ENCODE measurements around the gene ABLIM1. TPM values are rescaled to one million over a fixed set of nuclear protein-coding genes. Genes with fewer than 3 reads are reported as not detected.
A peak's percentile ranks its signal among the peaks of the same experiment; 100 is the strongest.

The ABLIM1 gene
- total RNA-seq, 4 donors from 2014 or later = 152 to 373 (median 209) TPM

DNA sequence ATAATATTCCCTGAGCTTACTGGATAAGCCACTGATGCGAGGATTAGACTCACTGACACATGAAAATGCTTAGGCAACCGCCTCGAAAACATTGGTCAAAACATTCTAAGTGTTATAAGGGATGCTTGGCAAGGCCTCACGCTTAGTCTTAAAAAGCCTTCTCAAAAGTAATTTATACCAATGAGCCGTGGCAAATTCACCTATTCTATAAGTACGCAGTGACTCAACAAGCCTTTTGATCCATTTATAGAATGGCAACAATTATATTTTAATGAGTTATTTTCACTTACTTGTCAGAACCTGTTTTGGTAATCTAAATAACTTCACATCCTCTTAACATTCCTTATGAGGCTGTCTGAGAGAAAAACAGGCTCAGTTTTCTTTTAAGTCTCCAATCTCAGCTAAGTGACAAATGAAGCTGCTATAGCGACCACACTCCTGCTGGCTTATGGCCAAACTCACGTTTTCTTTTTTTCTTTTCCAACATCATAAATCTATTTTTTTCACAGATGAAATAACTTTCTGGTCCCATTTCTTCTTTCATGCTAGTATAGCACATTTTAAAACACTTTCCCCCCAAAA, 132.6 kb downstream of the ABLIM1 start:
- 47 to 56% methylated on average over 8 of the region's 8 CpGs for WGBS, 2 donors
- Histone ChIP-seq H3K9me3 (no peaks in the 10 kb centered on the region), H3K27ac (peak overlapping the region; percentile 34 to 92 (median 85)), H3K4me1 (peaks cover 0 to 52% (median 21%) of the 10 kb centered on the region in 4 donors), H3K27me3 (no peaks in the 10 kb centered on the region), H3K4me3 (peak overlapping the region; percentile 17 to 51 (median 35)), H3K36me3 (no peaks in the 10 kb centered on the region)
- DNase-seq (ENCODE audit: low spot score in 2 of 2) = no peak
- TF ChIP-seq POLR2A (IDR thresholded peaks at IDR 0.05) = peak in 1 of 2 donors; percentile 17
- TF ChIP-seq, protein P1, sequence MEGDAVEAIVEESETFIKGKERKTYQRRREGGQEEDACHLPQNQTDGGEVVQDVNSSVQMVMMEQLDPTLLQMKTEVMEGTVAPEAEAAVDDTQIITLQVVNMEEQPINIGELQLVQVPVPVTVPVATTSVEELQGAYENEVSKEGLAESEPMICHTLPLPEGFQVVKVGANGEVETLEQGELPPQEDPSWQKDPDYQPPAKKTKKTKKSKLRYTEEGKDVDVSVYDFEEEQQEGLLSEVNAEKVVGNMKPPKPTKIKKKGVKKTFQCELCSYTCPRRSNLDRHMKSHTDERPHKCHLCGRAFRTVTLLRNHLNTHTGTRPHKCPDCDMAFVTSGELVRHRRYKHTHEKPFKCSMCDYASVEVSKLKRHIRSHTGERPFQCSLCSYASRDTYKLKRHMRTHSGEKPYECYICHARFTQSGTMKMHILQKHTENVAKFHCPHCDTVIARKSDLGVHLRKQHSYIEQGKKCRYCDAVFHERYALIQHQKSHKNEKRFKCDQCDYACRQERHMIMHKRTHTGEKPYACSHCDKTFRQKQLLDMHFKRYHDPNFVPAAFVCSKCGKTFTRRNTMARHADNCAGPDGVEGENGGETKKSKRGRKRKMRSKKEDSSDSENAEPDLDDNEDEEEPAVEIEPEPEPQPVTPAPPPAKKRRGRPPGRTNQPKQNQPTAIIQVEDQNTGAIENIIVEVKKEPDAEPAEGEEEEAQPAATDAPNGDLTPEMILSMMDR (IDR thresholded peaks at IDR 0.05) = no peak
- peak in 1 of 2 donors; percentile 50 for TF ChIP-seq EP300 (IDR thresholded peaks at IDR 0.05)

GRCh38 chr10:114523876-114524275, 134.2 kb downstream of the ABLIM1 start:
- no peaks in the 10 kb centered on the region for H3K9me3 ChIP-seq
- peak overlapping the region in 1 of 4 donors; percentile 51 for H3K4me3 ChIP-seq
- H3K4me1 ChIP-seq = peaks cover 0 to 66% (median 31%) of the 10 kb centered on the region in 4 donors
- TF ChIP-seq, protein P1 (IDR thresholded peaks at IDR 0.05) = no peak
- TF ChIP-seq POLR2A (IDR thresholded peaks at IDR 0.05) (no peak), EP300 (IDR thresholded peaks at IDR 0.05) (no peak)
- DNase-seq (ENCODE audit: low spot score in 2 of 2) = no peak
- H3K27ac ChIP-seq = peak overlapping the region in 2 of 4 donors; percentile 0 to 92
- WGBS, 2 donors = 81 to 82% methylated on average over 3 of the region's 3 CpGs
- H3K27me3 ChIP-seq = no peaks in the 10 kb centered on the region
- no peaks in the 10 kb centered on the region for H3K36me3 ChIP-seq

DNA sequence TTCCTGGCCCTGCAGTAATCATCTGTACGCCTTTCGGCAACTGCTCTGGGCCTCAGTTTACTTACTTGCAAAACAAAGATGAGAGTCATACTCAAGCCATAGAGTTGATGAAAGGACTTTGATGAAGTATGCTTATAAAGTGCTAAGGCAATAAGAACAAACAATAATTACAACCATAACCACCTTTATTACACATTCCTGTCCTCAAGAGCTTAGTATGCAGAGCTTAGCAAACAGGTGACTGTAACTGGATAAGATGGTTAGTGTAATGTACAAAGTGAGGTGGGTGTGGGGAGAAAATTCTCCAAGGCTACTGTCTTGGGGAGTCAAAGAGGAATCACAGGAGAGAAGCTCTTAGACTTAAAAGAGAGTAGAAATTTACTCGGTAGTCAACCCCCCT, 136.8 kb downstream of the ABLIM1 start:
- H3K27me3 ChIP-seq = no peaks in the 10 kb centered on the region
- WGBS, 2 donors = 89 to 94% methylated on average over 3 of the region's 3 CpGs
- H3K9me3 ChIP-seq = no peaks in the 10 kb centered on the region
- no peak overlapping the region for H3K4me3 ChIP-seq
- peak overlapping the region in 2 of 4 donors; percentile 66 to 92 for H3K27ac ChIP-seq
- no peak for DNase-seq (ENCODE audit: low spot score in 2 of 2)
- H3K4me1 ChIP-seq = peaks cover 0 to 72% (median 30%) of the 10 kb centered on the region in 4 donors
- TF ChIP-seq EP300 (IDR thresholded peaks at IDR 0.05) = no peak
- no peaks in the 10 kb centered on the region for H3K36me3 ChIP-seq

GRCh38 chr10:114520453-114520852, 137.6 kb downstream of the ABLIM1 start:
- Histone ChIP-seq H3K4me3 (no peak overlapping the region), H3K27ac (peak overlapping the region in 3 of 4 donors; percentile 48 to 92 (median 75)), H3K36me3 (no peaks in the 10 kb centered on the region), H3K9me3 (no peaks in the 10 kb centered on the region), H3K27me3 (no peaks in the 10 kb centered on the region), H3K4me1 (peaks cover 0 to 67% (median 28%) of the 10 kb centered on the region in 4 donors)
- WGBS, 2 donors = 28 to 41% methylated on average over 4 of the region's 4 CpGs
- DNase-seq (ENCODE audit: low spot score in 2 of 2) = no peak
- TF ChIP-seq POLR2A (IDR thresholded peaks at IDR 0.05) = no peak
- peak in 1 of 2 donors; percentile 56 for TF ChIP-seq EP300 (IDR thresholded peaks at IDR 0.05)

- Histone ChIP-seq H3K4me1 (peaks cover 0 to 67% (median 28%) of the 10 kb centered on the region in 4 donors), H3K27ac (peak overlapping the region in 3 of 4 donors; percentile 48 to 92 (median 75)), H3K9me3 (no peaks in the 10 kb centered on the region), H3K4me3 (no peak overlapping the region), H3K36me3 (no peaks in the 10 kb centered on the region), H3K27me3 (no peaks in the 10 kb centered on the region)
- 61 to 89% methylated on average over 2 of the region's 2 CpGs for WGBS, 2 donors
- no peak for DNase-seq (ENCODE audit: low spot score in 2 of 2)
- TF ChIP-seq, protein P1 (IDR thresholded peaks at IDR 0.05) = no peak
- TF ChIP-seq POLR2A (IDR thresholded peaks at IDR 0.05) = no peak
- TF ChIP-seq EP300 (IDR thresholded peaks at IDR 0.05) = no peak
Observed at GRCh38 chr10:114519756-114520293, 138.2 kb downstream of the ABLIM1 start.

DNA sequence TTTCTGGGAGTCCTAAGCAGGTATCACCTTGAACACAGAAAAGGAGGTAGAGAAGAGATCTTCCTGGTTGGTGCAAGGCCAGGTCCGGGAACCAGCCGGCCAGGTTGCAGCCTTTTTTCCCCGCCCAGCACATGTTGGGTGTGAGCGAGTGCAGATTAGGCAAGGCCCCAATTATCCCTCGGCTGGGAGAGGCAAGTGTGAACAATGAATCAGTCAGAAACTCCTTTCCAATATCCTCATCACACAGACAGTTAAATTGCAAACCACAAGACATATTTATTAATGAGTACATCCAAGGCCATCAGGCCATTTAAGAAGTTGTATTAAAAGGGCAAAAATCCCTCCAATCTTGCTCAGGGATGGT, 138.8 kb downstream of the ABLIM1 start:
- Histone ChIP-seq H3K36me3 (no peaks in the 10 kb centered on the region), H3K4me1 (peaks cover 0 to 66% (median 27%) of the 10 kb centered on the region in 4 donors), H3K9me3 (no peaks in the 10 kb centered on the region), H3K4me3 (no peak overlapping the region), H3K27ac (peak overlapping the region in 3 of 4 donors; percentile 32 to 92 (median 48)), H3K27me3 (no peaks in the 10 kb centered on the region)
- 61 to 62% methylated on average over 5 of the region's 5 CpGs for whole genome bisulfite sequencing, 2 donors
- DNase-seq (ENCODE audit: low spot score in 2 of 2) = no peak
- TF ChIP-seq EP300 (IDR thresholded peaks at IDR 0.05) (peak in 1 of 2 donors; percentile 31), POLR2A (IDR thresholded peaks at IDR 0.05) (no peak)
- TF ChIP-seq, protein P1 (IDR thresholded peaks at IDR 0.05) = no peak
